HG02981 (cell line): ENCODE data around the gene KRT34.
"Not testable (repeated sequence)": the region's sequence is repeated elsewhere in the genome, so short reads cannot be mapped to it uniquely, and the experiment has no call there.

Source experiments
- ATAC-seq: cut with Tn5 transposase; IDR thresholded peaks from one replicate; pipeline ENCODE4 v1.9.1; 2021; ENCODE audit warnings: mild to moderate bottlenecking, moderate library complexity; ENCODE audit not compliant: unreplicated experiment

The KRT34 gene

GRCh38 chr17:41381943-41382342 is at the start of gene KRT34:
KRT34 (minus strand) TSS chr17:41382306; CDS start chr17:41382246, 60 bp downstream.
- not testable (repeated sequence) for ATAC-seq

- not testable (repeated sequence) for ATAC-seq
Measured at GRCh38 chr17:41430376-41430775, 48.3 kb upstream of the KRT34 start.

GRCh38 chr17:41429667-41430066 is 47.6 kb upstream of the KRT34 start:
- no peak for ATAC-seq

GRCh38 chr17:41428591-41429291 is 46.6 kb upstream of the KRT34 start:
- ATAC-seq: no peak

DNA sequence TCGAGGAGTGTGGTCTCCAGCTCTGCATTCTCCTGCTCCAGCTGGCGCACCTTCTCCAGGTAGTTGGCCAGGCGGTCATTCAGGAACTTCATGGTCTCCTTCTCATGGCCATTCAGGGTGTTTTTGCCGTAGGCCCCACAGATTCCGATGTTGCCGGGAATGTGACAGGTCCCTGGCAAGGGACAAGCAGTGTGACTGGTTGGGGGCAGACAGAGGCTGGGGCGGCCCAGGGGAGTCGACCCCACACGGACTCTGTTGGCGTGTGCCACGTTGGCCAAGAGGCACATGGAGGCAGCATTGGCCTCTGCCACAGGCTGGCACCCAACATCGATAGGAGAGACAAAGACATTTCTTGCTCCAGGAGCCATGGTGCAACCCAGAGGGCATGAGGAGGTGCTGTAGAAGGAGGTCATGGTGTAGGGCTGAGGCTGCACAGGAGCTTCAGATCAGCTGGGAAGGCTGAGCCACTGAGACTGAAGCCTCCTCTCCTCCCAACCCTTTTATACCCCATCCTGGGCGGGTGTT is 42.1 kb upstream of the KRT34 start, which contains the start of gene KRT37:
KRT37 (minus strand) TSS at position 475 of the 525 bp plus-strand sequence; CDS start at position 413, 62 bp downstream.
- no peak for ATAC-seq

- not testable (repeated sequence) for ATAC-seq
Measured at GRCh38 chr17:41422586-41422985, 40.5 kb upstream of the KRT34 start.

DNA sequence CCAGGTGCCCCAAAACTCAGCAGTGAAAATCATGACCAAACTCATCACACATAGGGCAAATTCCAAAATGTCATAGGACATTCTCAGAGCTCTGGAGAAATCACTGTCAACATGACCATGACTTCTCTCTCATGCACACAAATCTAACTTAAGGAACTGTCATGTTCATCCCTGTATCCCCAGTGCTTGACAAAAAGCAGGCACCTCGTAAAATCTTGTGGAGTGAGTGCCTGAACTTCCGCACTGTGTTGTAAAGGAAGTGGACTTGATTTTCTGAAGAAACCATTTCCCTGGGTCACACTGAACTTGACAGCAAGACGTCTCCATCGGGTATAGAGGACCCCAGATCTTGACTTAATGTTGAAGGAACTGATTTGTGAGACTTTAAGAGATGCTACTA is 39.5 kb upstream of the KRT34 start:
- no peak for ATAC-seq

- ATAC-seq: no peak
Measured at GRCh38 chr17:41421116-41421515, 39.0 kb upstream of the KRT34 start.

- no peak for ATAC-seq
Measured at GRCh38 chr17:41420134-41420533, 38.0 kb upstream of the KRT34 start.

DNA sequence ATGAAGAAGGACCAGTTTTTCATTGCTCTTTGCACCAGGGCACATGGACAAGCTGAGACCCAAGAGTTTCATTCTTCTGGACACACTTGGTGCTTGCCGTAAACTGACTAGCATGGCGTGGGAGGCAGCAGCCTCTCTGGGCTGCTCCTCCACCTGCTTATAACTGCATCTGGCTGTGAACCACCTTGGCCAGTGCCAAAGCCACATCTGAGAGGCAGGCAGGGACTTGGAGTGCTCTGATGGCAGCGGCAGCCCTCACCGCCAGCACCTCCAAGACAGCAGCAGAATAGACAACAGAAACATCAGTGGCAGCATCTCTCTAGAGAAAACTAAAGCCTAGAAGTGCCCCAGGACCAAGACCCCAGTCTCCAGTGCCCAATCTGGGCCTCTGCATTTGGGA is 37.6 kb upstream of the KRT34 start:
- ATAC-seq: no peak

- no peak for ATAC-seq
Measured at GRCh38 chr17:41418116-41418860, 36.2 kb upstream of the KRT34 start.

- no peak for ATAC-seq
Measured at GRCh38 chr17:41417576-41418015, 35.5 kb upstream of the KRT34 start.

DNA sequence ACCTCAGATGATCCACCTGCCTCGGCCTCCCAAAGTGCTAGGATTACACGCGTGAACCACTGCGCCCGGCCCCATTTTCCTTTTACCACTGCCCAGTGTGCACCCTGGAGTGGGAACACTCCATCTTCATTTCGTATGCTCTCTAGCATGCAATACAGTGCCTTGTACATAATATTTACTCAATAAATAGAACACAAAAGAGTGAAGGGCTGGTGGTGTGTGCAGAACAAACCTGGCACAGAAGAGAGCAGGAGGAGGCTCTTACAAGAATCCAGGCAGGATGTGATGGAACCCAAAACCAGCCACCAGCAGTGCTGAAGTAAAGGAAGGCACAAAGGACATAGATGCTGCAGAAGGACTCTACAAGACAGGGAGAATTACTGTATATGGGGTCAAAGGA is 35.0 kb upstream of the KRT34 start:
- no peak for ATAC-seq

DNA sequence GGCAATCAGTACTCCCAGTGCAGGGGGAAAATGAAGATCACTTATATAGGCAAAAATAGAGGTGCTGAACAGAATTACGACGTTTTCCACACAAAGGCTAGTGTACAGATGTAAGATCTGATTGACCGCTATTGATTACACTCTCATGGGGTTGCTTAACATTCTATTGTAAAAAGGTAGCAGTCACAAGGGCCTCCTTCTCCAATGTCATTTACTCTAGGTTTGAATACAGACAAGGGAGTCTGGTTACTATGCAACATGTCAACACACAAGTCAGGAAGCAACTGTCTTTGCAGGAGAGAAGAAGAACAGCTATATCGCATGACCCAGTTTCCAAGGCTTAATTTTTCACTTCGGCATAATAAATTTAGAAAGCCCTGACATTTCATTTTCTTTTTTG is 34.4 kb upstream of the KRT34 start:
- no peak for ATAC-seq

- ATAC-seq: no peak
Measured at GRCh38 chr17:41415833-41416335, 33.8 kb upstream of the KRT34 start.

DNA sequence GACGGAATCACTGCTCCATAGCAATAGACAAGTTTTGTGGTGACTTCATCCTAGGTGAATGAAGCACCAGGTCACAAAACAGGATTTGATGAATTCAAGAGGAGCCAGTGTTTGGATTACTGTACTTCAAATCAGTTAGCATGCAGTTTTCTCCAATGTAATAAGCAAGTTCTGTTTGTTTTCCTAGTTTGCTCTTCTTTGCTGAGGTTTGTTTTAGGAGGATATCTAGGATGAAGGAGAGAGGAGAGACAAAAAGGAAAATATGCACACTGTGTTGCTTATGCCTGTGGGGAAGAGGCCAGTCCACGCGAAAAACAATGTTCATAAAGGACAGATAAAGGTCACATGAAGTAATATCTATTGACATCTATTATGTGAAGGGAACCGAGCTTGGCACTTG is 33.3 kb upstream of the KRT34 start:
- no peak for ATAC-seq

DNA sequence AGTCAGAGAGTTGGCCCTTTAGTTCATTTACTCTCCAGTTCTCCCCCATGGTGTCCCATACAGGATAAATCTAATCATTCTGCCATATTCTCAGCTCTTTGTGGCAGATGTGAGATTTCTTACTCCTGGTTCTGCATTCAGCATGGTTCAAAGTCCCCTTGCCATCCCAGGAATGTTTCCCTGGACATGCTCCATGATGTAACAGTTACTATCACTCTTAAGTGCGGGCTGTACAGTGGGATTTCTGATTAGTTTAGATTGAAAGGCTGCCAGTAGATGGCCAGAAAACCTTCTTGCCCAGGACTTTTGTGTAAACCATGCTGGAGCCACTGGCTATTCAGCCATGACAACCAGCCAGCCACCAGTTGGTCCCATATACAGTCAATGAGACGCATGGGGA is 31.9 kb upstream of the KRT34 start:
- no peak for ATAC-seq

DNA sequence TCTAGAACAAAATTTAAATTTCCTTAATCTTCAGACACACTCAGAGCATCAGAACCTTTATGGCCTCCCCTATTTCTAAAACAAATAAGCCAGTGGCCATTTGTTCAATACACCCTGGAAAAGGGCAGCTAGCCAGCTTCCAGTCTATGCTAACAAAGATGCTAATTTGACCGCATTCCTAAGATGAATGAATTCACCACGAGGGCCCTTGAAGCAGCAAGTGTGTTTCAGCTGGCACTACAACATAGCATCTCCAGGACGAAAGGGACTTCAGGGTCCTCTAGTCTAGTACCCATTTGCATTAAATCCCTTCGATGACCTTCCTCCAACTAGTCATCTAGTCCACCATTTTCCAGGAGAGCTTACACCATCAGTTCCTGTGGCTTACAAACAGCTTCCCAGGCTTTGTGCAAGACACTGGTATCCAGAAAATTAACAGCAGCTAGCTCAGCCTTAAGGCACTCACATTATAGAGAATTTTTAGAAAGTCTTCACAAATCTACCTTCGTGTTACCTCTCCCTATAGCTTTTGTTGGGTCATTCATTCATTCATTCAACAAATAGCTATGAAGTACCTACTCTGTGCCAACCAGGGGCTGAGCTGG is 31.3 kb upstream of the KRT34 start:
- no peak for ATAC-seq

GRCh38 chr17:41411072-41411840 is 29.1 kb upstream of the KRT34 start:
- no peak for ATAC-seq

- ATAC-seq: no peak
Measured at GRCh38 chr17:41407226-41407625, 25.1 kb upstream of the KRT34 start.

DNA sequence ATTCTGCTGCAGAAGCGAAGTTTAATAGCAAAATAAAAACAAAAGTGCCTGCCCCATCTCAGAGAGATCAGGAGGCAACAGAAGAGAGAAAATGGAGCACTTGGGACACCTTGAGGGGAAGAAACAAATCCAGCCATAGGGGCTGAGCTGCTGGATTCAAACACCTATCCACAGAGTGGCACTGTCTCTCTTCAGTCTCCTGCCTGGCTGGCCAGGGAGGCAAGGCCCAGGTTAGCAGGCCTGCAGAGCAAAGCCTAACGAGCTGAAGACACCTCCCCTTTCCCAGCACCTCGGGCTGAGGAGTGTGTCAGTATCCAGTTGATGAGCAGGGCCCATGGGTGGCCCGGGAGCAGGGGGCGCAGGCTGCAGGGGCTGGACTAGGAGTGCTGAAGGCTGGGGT is 24.1 kb upstream of the KRT34 start:
- no peak for ATAC-seq
